ENCODE measurements around the gene ATP2A1.

The ATP2A1 gene

GRCh38 chr16:28846080-28846932 lies 32.0 kb upstream of the ATP2A1 start, which contains the start of gene TUFM:
TSS of gene TUFM (minus strand) at chr16:28846348. CDS start at chr16:28846269, 79 bp downstream.
- TF ChIP-seq MAX (IDR thresholded peaks at IDR 0.05; ENCODE audit: low read depth, low read length) (peak; percentile 52), CTCF (IDR thresholded peaks at IDR 0.05; ENCODE audit: low read depth, low read length) (peak; percentile 56), MYC (IDR thresholded peaks at IDR 0.05; ENCODE audit: low read depth, low read length) (peak; percentile 73), POLR2A (IDR thresholded peaks at IDR 0.05; ENCODE audit: extremely low read depth, insufficient read length) (peak; percentile 72)
- peak; percentile 98 for DNase-seq (ENCODE audit: low read depth)
- peak within 1 kb of the TSS; percentile 99 for H3K4me3 ChIP-seq (ENCODE audit: low read depth, low read length)

GRCh38 chr16:28846933-28847273 lies 31.4 kb upstream of the ATP2A1 start:
- peak overlapping the region; percentile 76 for H3K4me3 ChIP-seq (ENCODE audit: low read depth, low read length)
- TF ChIP-seq CTCF (IDR thresholded peaks at IDR 0.05; ENCODE audit: low read depth, low read length) (no peak), POLR2A (IDR thresholded peaks at IDR 0.05; ENCODE audit: extremely low read depth, insufficient read length) (no peak), MAX (IDR thresholded peaks at IDR 0.05; ENCODE audit: low read depth, low read length) (no peak), MYC (IDR thresholded peaks at IDR 0.05; ENCODE audit: low read depth, low read length) (no peak)
- no peak for DNase-seq (ENCODE audit: low read depth)

- no peak for TF ChIP-seq MYC (IDR thresholded peaks at IDR 0.05; ENCODE audit: low read depth, low read length)
- no peak for TF ChIP-seq CTCF (IDR thresholded peaks at IDR 0.05; ENCODE audit: low read depth, low read length)
- no peak for DNase-seq (ENCODE audit: low read depth)
- H3K4me3 ChIP-seq (ENCODE audit: low read depth, low read length), result no peak overlapping the region
Measured at GRCh38 chr16:28858421-28858820, 19.9 kb upstream of the ATP2A1 start.

- TF ChIP-seq MYC (IDR thresholded peaks at IDR 0.05; ENCODE audit: low read depth, low read length), result no peak
- no peak for TF ChIP-seq CTCF (IDR thresholded peaks at IDR 0.05; ENCODE audit: low read depth, low read length)
- no peak for TF ChIP-seq MAX (IDR thresholded peaks at IDR 0.05; ENCODE audit: low read depth, low read length)
- TF ChIP-seq POLR2A (IDR thresholded peaks at IDR 0.05; ENCODE audit: extremely low read depth, insufficient read length), result no peak
- no peak overlapping the region for H3K4me3 ChIP-seq (ENCODE audit: low read depth, low read length)
- DNase-seq (ENCODE audit: low read depth), result no peak
Measured at GRCh38 chr16:28859326-28859725, 19.0 kb upstream of the ATP2A1 start.

GRCh38 chr16:28863929-28864793 lies 14.1 kb upstream of the ATP2A1 start:
- peak; percentile 35 for DNase-seq (ENCODE audit: low read depth)
- TF ChIP-seq MYC (IDR thresholded peaks at IDR 0.05; ENCODE audit: low read depth, low read length) (no peak), MAX (IDR thresholded peaks at IDR 0.05; ENCODE audit: low read depth, low read length) (no peak), POLR2A (IDR thresholded peaks at IDR 0.05; ENCODE audit: extremely low read depth, insufficient read length) (no peak), CTCF (IDR thresholded peaks at IDR 0.05; ENCODE audit: low read depth, low read length) (no peak)
- H3K4me3 ChIP-seq (ENCODE audit: low read depth, low read length), result peak overlapping the region; percentile 93
